GM19438 (cell line): ENCODE results near the gene IFI27.
"Not testable (repeated sequence)": the region's sequence is repeated elsewhere in the genome, so short reads cannot be mapped to it uniquely, and the experiment has no call there.

Experiments used
- ATAC-seq: cut with Tn5 transposase; IDR thresholded peaks from one replicate; pipeline ENCODE4 v1.9.1; 2021; ENCODE audit warnings: low read depth; ENCODE audit not compliant: unreplicated experiment

IFI27 gene

DNA sequence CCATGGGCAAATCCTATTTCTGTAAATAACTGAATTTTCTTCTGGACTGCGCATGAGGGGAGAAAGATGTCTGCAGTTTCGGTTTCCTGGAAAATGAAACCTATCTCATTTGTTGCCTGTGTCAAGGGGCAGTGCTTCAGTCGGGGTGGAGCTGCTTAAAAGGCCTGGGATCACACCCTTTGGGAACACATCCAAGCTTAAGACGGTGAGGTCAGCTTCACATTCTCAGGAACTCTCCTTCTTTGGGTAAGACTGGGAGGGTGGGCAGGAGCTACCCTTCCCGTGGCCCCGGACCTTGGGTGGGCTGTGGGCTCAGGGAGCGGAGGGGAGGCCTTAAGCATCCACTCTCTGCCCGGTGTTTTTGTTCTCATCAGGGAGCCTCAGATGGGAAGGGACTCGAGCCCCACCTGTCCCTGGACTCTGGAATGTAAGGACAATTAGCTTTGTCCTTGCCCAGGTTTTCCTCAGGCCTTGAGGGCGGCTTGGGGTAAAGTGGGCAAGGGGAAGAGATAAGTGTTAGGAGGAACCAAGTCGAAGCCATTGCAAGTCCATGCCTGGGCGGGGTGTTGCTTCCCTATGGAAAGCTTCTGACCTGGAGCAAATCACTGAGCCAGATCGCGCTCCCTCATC is at the start of gene IFI27:
IFI27 (plus strand) TSS at position 185 of the 630 bp plus-strand sequence.
- ATAC-seq, result no peak

- no peak for ATAC-seq
Measured at GRCh38 chr14:94062344-94062940, 48.1 kb upstream of the IFI27 start.

GRCh38 chr14:94066089-94066676 is 44.4 kb upstream of the IFI27 start:
- ATAC-seq, result no peak

DNA sequence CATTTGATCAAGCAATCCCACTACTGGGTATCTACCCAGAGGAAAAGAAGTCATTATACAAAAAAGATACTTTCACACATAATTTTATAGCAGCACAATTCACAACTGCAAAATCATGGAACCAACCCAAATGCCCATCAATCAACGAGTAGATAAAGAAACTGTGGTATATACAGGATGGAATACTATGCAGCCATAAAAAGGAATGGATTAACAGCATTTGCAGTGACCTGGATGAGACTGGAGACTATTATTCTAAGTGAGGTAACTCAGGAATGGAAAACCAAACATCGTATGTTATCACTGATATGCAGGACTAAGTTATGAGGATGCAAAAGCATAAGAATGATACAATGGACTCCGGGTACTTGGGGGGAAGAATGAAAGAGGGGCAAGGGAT is 38.5 kb upstream of the IFI27 start:
- ATAC-seq, result not testable (repeated sequence)

GRCh38 chr14:94074534-94074933 is 36.0 kb upstream of the IFI27 start:
- ATAC-seq, result no peak

DNA sequence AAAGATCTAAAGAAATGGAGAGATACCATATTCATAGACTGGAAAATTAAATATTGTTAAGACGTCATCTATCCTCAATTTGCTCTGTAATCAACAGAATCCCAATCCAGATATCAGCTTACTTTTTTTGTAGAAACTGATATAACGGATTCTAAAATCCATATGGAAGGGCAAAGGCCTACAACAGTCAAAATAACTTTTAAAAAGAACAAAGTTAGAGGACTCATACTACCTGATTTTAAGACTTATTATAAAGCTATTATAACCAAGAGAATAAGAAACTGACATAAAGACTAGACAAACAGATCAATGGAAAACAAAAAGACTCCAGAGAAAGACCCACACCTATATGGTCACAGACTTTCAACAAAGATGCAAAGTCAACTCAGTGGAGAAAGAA is 35.5 kb upstream of the IFI27 start:
- no peak for ATAC-seq

DNA sequence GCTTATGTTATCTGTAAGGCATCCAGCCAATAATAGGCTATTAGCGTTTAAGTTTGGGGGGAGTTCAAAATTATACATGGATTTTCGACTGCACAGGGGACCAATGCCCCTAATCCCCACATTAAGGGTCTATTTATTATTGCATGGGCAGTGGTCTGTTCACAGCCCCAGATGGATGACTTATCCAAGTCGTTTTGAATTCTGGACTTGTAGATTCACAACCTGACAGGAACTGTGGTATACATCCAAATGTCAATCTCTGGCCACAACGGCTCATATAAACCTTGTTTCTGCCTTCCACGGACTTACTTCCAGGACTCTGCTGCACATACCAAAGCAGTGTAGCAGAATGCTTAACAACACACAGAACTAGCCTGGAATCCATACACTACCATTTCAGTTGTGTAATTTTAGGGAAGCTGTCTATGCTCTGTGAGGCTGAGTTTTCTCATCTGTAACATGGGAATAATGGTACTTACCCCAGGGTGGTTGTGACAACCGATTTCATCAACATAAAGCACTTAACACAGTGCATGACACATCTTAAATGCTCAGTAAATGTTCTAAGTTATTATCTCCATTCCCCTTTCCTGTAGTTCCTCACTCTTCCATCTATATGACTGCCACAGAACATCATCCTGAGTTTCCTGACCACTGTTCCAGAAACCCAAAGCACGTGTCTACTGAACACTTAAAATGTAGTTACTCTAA is 33.3 kb upstream of the IFI27 start:
- ATAC-seq, result no peak

DNA sequence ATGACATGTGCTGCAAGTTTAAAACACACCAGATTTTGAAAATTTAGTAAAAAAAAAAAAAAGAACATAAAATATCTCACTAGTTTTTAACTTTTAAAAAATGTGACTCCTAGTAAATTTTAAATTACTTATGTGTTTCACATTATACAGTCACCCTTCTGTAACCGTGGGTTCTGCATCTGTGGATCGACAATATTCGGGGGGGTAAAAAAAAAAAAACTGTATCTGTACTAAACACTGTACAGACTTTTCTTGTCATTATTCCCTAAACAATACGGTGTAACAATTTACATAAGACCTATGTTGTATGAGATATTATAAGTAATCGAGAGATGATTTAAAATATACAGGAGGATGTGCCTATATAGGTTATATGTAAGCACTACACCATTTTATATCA is 32.7 kb upstream of the IFI27 start:
- ATAC-seq, result no peak

DNA sequence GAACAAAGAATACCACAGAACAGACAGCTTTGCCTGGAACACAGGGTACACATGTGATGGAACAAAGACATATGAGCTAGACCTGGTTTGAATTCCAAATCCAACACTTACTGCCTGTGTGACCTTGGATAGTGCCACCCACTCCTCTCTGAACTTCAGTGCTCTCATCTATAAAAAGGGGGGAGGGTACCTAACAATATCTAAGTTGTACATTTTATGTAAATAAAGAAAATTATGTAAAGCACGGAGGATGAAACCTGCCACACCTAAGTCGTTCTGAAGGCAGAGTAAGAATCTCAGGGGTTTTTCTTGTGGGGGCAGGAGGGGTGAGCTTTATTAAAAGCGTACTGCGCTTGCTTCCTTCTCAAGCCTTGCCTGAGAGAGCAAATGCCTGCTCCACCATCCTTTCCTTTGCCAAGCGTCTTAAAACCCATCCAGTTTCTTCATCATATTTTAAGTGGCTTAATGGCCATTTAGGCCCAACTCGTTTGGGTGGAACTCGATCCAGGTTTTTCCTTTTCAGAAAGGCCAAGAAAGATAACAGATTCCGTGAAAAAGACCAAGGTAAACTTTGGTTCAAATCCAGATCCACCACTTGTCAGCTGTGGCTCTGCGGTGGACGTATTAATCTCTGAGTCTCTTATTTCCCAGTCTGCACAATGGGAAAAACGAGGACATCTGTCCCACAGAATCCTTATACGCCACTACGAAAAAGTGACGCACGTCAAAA is 30.5 kb upstream of the IFI27 start:
- ATAC-seq, result no peak

DNA sequence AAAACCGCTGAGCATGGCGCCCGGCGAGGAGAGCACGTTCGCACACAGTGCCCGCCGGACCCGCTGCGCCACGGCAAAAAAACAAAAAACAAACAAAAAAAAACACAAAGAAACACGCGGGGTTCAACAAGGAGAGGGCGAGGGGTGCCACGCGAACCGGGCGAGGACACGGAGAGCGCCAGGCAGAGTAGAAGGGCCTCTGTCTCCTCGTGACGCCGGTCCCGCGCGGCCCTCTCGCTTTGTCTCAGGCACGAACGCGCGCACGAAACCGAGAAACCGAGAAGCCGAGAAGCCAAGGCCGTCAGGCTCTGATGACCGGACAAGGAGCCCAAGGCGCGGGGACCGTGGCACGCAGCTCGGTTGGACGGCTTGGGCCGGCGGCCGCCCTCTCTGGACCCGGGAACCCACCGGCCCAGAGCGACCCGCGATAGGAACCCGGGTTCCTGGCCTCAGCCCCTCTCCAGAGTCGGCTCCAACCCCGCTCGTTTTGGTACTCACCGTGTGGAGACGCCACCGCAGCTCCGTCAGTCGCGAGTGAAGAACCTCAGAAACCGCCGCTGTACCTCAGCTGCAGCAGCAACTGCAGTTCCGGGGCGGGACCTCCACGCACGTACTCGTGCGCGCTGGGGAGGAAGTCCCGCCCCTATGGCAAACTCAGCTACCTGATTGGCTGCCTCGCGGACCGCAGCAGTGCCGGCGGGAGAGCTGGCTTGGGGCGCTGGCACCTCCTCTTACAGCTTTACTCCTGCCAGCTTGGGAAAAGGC is 29.7 kb upstream of the IFI27 start, which contains the start of the genes DDX24 and IFI27L1:
DDX24 (minus strand) TSS at position 582 of the 765 bp plus-strand sequence. CDS start 1,460 bp downstream, outside the sequence.
IFI27L1 (plus strand) TSS at position 690 of the 765 bp plus-strand sequence. CDS start 15,628 bp downstream, outside the sequence.
- peak; percentile 91 for ATAC-seq

GRCh38 chr14:94081386-94081820 is 29.1 kb upstream of the IFI27 start:
- peak; percentile 30 for ATAC-seq

- ATAC-seq, result no peak
Measured at GRCh38 chr14:94087891-94088290, 22.6 kb upstream of the IFI27 start.

GRCh38 chr14:94088516-94088915 is 22.0 kb upstream of the IFI27 start:
- no peak for ATAC-seq

GRCh38 chr14:94089479-94089878 is 21.1 kb upstream of the IFI27 start:
- no peak for ATAC-seq

GRCh38 chr14:94093418-94093817 is 17.1 kb upstream of the IFI27 start:
- no peak for ATAC-seq

GRCh38 chr14:94097091-94097490 is 13.4 kb upstream of the IFI27 start:
- no peak for ATAC-seq

- no peak for ATAC-seq
Measured at GRCh38 chr14:94098326-94098992, 12.1 kb upstream of the IFI27 start.

DNA sequence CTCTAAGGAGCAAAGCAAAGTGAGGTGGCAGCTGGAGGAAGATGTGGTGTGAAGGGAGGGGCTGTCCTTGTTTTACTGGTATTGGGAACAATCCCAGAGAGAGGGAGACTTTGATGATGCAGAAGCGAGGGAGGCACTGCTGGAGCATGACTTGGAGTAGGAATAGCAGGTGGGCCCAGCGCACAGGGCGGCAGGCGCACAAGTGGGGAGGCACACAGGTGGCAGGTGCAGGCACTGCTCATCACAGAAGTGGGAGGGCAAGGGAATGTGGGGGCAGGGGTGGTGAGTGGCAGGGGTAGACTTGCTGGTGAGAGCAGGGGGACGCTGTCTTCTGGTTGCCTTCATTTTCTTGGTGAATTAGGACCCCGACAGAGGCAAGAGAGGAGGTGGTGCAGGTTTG is 11.5 kb upstream of the IFI27 start:
- no peak for ATAC-seq

GRCh38 chr14:94100847-94101246 is 9.7 kb upstream of the IFI27 start:
- no peak for ATAC-seq
